ENCODE measurements around the gene SLC25A44. TPM values are rescaled to one million over a fixed set of nuclear protein-coding genes. Genes with fewer than 3 reads are reported as not detected.

Gene SLC25A44
- total and polyA plus RNA-seq, 2 experiments from 2014 or later: 9.2 to 13.8 TPM

DNA sequence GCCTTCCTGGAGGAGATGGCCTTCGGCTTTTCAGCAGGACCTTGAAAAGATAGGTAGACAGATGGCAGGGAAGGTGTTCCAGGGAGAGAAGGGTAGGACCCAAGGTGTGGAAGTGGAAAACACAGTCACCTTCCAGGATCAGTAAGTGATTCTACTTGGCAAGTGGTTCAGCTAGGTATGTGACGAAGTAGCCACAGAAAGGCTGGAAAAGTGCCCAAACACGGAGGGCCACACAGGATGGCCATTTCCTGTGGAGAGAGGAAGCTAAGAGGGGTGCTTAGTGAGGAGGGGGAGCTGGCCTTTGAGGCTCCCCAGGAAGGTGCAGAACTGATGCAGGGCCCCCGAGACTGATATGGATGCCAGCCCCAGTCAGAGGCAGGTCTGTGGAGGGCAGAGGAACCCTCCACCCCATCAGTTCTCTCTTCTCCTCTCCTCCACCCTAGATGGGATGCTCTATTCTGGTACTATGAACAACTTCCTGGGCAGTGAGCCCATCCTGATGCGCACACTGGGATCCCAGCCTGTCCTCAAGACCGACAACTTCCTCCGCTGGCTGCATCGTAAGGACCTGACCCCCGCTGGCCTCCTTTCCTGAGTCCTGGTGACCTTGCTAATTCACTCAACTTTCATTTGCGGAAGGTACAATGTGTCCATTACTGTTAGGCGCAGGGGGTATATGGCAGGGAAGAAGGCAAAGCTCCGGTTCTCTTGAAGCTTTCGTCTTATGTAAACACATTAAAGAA lies 33.7 kb upstream of the SLC25A44 start:
- Histone ChIP-seq H3K36me3 (no peaks in the 10 kb centered on the region), H3K27me3 (no peaks in the 10 kb centered on the region), H3K9me3 (ENCODE audit: low read depth) (no peaks in the 10 kb centered on the region), H3K4me1 (ENCODE audit: low read depth) (peaks cover 10% of the 10 kb centered on the region), H3K27ac (no peak overlapping the region), H3K4me3 (peak overlapping the region; percentile 18)
- TF ChIP-seq, protein P1, sequence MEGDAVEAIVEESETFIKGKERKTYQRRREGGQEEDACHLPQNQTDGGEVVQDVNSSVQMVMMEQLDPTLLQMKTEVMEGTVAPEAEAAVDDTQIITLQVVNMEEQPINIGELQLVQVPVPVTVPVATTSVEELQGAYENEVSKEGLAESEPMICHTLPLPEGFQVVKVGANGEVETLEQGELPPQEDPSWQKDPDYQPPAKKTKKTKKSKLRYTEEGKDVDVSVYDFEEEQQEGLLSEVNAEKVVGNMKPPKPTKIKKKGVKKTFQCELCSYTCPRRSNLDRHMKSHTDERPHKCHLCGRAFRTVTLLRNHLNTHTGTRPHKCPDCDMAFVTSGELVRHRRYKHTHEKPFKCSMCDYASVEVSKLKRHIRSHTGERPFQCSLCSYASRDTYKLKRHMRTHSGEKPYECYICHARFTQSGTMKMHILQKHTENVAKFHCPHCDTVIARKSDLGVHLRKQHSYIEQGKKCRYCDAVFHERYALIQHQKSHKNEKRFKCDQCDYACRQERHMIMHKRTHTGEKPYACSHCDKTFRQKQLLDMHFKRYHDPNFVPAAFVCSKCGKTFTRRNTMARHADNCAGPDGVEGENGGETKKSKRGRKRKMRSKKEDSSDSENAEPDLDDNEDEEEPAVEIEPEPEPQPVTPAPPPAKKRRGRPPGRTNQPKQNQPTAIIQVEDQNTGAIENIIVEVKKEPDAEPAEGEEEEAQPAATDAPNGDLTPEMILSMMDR (IDR thresholded peaks at IDR 0.05; ENCODE audit: low read depth, low read length): no peak
- DNase-seq (ENCODE audit: low read depth in 1 of 2, low spot score in 1 of 2): peak in 1 of 2 donors; percentile 30

DNA sequence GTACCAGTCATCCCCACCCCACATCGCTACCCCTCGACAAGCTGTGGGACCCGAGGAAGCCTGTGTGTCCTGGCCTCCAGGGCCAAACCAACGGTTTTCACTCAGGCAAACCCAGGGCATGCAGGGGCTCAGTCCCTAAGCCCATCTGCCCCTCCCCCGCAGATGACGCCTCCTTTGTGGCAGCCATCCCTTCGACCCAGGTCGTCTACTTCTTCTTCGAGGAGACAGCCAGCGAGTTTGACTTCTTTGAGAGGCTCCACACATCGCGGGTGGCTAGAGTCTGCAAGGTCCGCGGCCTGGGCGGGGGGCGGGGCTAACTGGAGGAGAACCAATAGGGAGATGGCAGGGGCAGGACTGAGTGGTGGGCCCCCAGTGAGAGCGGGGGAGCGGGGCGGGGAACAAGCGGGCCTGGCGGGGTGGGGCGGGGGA lies 33.1 kb upstream of the SLC25A44 start:
- Histone ChIP-seq H3K27me3 (no peaks in the 10 kb centered on the region), H3K36me3 (no peaks in the 10 kb centered on the region), H3K4me3 (peak overlapping the region; percentile 18), H3K9me3 (ENCODE audit: low read depth) (no peaks in the 10 kb centered on the region), H3K4me1 (ENCODE audit: low read depth) (peaks cover 10% of the 10 kb centered on the region), H3K27ac (no peak overlapping the region)
- DNase-seq (ENCODE audit: low read depth in 1 of 2, low spot score in 1 of 2): peak; percentile 78 to 91
- TF ChIP-seq, protein P1 (IDR thresholded peaks at IDR 0.05; ENCODE audit: low read depth, low read length): no peak

DNA sequence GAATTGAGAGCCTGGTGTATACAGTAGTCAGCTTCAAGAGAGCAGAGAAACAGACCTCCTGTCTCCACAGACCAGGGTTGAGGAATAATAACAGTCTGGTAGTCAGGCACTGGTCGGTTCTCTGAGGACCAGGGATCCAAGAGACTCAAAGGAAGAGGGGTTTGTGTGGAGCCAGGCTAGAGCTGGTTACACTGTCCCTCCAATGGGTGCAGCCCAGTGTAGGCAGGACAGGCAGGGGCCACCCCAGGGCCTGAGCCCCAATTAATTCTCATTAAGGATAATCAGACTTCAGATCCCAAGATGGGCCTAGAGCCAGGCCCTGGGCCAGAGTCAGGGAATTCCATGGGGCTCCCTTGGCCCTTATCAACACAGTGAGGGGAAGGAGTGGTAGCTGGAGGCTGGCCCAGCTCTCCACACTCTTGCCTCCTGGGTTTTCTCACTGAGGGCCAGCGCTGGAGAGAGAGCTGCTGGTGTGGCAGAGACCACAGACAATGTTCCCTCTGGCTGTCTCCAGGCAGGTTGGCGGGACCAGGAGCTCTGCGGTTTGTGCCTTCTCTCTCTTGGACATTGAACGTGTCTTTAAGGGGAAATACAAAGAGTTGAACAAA lies 31.4 kb upstream of the SLC25A44 start:
- no peaks in the 10 kb centered on the region for H3K27me3 ChIP-seq
- no peak overlapping the region for H3K4me3 ChIP-seq
- TF ChIP-seq, protein P1 (IDR thresholded peaks at IDR 0.05; ENCODE audit: low read depth, low read length): no peak
- peak overlapping the region; percentile 82 for H3K27ac ChIP-seq
- H3K36me3 ChIP-seq: no peaks in the 10 kb centered on the region
- peak; percentile 42 to 79 for DNase-seq (ENCODE audit: low read depth in 1 of 2, low spot score in 1 of 2)
- H3K9me3 ChIP-seq (ENCODE audit: low read depth): no peaks in the 10 kb centered on the region
- H3K4me1 ChIP-seq (ENCODE audit: low read depth): peaks cover 10% of the 10 kb centered on the region

DNA sequence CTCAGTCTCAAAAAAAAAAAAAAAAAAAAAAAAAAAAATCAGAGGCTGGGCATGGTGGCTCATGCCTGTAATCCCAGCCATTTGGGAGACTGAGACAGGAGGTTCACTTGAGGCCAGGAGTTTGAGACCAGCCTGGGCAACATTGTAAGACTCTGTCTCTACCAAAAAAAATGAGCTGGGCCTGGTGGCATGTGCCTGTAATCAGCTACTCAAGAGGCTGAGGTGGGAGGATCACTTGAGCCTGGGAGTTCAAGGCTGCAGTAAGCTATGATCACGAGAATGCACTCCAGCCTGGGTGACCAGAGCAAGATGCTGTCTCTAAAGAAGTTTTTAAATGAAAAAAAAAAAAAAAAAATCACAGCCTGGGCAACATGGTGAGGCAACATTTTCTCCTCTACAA lies 30.2 kb upstream of the SLC25A44 start:
- Histone ChIP-seq H3K27me3 (no peaks in the 10 kb centered on the region), H3K36me3 (no peaks in the 10 kb centered on the region), H3K9me3 (ENCODE audit: low read depth) (no peaks in the 10 kb centered on the region), H3K4me3 (no peak overlapping the region), H3K27ac (no peak overlapping the region), H3K4me1 (ENCODE audit: low read depth) (peaks cover 10% of the 10 kb centered on the region)
- TF ChIP-seq, protein P1 (IDR thresholded peaks at IDR 0.05; ENCODE audit: low read depth, low read length): no peak
- DNase-seq (ENCODE audit: low read depth in 1 of 2, low spot score in 1 of 2): no peak

DNA sequence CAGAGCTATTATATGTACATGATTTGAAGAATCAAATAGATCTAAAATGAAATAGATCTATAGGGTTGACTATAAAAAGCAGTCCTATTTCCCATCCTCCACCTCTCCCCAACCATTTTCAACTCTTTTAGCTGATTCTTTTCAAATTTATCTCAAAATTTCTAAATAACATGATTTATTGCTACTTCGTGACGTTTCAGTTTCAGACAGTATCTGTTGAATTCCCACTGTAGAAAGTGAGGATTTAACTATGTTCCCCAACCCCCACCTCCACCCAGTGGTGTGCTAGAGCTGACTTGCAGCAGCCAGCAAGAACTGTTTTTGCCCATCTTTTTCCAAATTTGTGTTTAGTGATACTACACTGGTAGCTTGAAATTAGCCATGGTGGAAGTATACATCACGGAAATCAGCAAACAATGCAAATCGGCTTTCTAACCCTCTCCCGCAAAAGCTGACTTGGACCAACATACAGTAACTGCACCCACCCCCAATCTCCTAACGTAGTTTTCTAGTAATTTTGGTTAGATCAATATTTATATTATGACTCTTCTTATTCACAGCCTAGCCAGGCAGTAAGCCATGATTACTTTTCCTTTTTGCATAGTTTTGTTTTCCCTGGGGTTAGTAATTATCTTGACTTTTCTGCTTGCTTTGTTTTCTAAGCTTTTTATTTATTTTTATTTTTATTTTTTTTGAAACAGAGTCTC lies 29.6 kb upstream of the SLC25A44 start:
- Histone ChIP-seq H3K4me3 (no peak overlapping the region), H3K9me3 (ENCODE audit: low read depth) (no peaks in the 10 kb centered on the region), H3K27ac (no peak overlapping the region), H3K27me3 (no peaks in the 10 kb centered on the region), H3K4me1 (ENCODE audit: low read depth) (peaks cover 10% of the 10 kb centered on the region), H3K36me3 (no peaks in the 10 kb centered on the region)
- DNase-seq (ENCODE audit: low read depth in 1 of 2, low spot score in 1 of 2): no peak
- TF ChIP-seq, protein P1 (IDR thresholded peaks at IDR 0.05; ENCODE audit: low read depth, low read length): no peak
